Upper lobe of left lung (tissue), 4 donors: ENCODE data around the gene ITGA8.

ENCODE experiments used
- POLR2A ChIP-seq, 4 donors: fragments of 450-650 bp; IDR thresholded peaks; one replicate each; pipeline ENCODE4 v1.5.1; 2016 to 2017; ENCODE audit warnings: antibody characterized with exemption in 4 of 4, mild to moderate bottlenecking in 2 of 4
- POLR2AphosphoS5 ChIP-seq, 2 donors: sonication (generic); formaldehyde crosslinking; IDR thresholded peaks; one replicate each; pipeline ENCODE4 v1.5.1; 2017; ENCODE audit warnings: antibody characterized with exemption in 2 of 2
- TF ChIP-seq, protein P1 (sequence below), 6 experiments: fragments of 450-650 bp in 4 of 6; fragments of 200-600 bp in 2 of 6; sonication (generic) in 2 of 6; IDR thresholded peaks; one replicate each; pipeline ENCODE4 v1.5.1; 2016 to 2019; ENCODE audit warnings: antibody characterized with exemption in 6 of 6

DNA sequence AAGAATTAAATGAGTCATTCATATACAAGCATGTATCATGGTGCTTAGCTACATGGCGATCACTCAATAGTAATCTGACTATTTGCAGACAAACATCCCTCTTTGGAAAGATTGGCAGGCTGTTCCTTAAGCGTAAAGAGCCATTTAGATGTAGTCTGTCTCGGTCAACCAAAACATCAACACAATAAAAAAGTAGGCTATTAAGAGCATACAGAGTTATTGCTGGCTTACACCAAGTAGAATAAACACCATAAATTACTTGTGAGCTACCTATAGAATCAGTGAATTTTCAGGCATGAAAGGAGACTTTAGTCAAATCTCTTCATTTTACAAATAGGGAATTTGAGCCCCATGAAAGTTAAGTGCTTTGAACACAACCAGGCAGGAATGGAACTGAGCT is 176.9 kb downstream of the ITGA8 start:
- TF ChIP-seq POLR2AphosphoS5 (IDR thresholded peaks at IDR 0.05), result no peak
- TF ChIP-seq, protein P1, sequence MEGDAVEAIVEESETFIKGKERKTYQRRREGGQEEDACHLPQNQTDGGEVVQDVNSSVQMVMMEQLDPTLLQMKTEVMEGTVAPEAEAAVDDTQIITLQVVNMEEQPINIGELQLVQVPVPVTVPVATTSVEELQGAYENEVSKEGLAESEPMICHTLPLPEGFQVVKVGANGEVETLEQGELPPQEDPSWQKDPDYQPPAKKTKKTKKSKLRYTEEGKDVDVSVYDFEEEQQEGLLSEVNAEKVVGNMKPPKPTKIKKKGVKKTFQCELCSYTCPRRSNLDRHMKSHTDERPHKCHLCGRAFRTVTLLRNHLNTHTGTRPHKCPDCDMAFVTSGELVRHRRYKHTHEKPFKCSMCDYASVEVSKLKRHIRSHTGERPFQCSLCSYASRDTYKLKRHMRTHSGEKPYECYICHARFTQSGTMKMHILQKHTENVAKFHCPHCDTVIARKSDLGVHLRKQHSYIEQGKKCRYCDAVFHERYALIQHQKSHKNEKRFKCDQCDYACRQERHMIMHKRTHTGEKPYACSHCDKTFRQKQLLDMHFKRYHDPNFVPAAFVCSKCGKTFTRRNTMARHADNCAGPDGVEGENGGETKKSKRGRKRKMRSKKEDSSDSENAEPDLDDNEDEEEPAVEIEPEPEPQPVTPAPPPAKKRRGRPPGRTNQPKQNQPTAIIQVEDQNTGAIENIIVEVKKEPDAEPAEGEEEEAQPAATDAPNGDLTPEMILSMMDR (IDR thresholded peaks at IDR 0.05), result no peak
- TF ChIP-seq POLR2A (IDR thresholded peaks at IDR 0.05), result no peak
